ENCODE measurements around the gene TBKBP1.

- TF ChIP-seq CTCF (IDR thresholded peaks at IDR 0.05) (no peak), POLR2A (IDR thresholded peaks at IDR 0.05) (no peak)
Measured at GRCh38 chr17:47715669-47716325, 21.8 kb downstream of the TBKBP1 start.

Data from tibial nerve (tissue), 3 donors.